Thoracic aorta (tissue), 2 donors: ENCODE results near the gene CPVL. TPM values are rescaled to one million over a fixed set of nuclear protein-coding genes. Genes with fewer than 3 reads are reported as not detected.
A peak's percentile ranks its signal among the peaks of the same experiment; 100 is the strongest.

Experiments used
- ATAC-seq: fragments of 150-250 bp; one replicate; pipeline ENCODE4 v1.8.0; 2017; ENCODE audit warnings: low read depth; ENCODE audit not compliant: insufficient number of reproducible peaks, low FRiP score
- DNase-seq: peaks from one replicate; pipeline ENCODE4 v3.0.0-alpha.2; 2020; ENCODE audit warnings: low spot score
- H3K27ac ChIP-seq, 2 donors: fragments of 200-600 bp; sonication (generic); 1 replicate in 1 of 2; 2 replicates in 1 of 2; pipeline ENCODE4 v1.5.1; 2016; ENCODE audit warnings: mild to moderate bottlenecking in 2 of 2, moderate library complexity in 2 of 2
- H3K27me3 ChIP-seq: fragments of 200-600 bp; sonication (generic); replicated peaks from 2 replicates; pipeline ENCODE4 v1.6.0; 2016; ENCODE audit warnings: mild to moderate bottlenecking; ENCODE audit not compliant: insufficient read depth
- H3K36me3 ChIP-seq: fragments of 200-600 bp; sonication (generic); one replicate; pipeline ENCODE4 v1.5.1; 2016
- H3K4me1 ChIP-seq, 2 donors: fragments of 200-600 bp; sonication (generic); 1 replicate in 1 of 2; 2 replicates in 1 of 2; pipeline versions ENCODE4 v1.5.1 to v1.6.0; 2016; ENCODE audit warnings: low read depth in 2 of 2, mild to moderate bottlenecking in 1 of 2; ENCODE audit not compliant: control insufficient read depth in 1 of 2
- H3K4me3 ChIP-seq: fragments of 200-600 bp; sonication (generic); 2 replicates; pipeline ENCODE4 v1.5.1; 2016; ENCODE audit warnings: mild to moderate bottlenecking
- H3K9me3 ChIP-seq: fragments of 200-600 bp; sonication (generic); 2 replicates; pipeline ENCODE4 v1.5.1; 2016
- CTCF ChIP-seq: fragments of 200-600 bp; sonication (generic); IDR thresholded peaks from one replicate; pipeline ENCODE4 v1.5.1; 2019; ENCODE audit warnings: antibody characterized with exemption
- total RNA-seq, 2 donors: library from RNA; depleted of rRNA; stranded (reverse); fragments of >200 nt; gene quantifications; one replicate each; pipeline versions ENCODE4 v1.1.0 to v1.2.3, GENCODE V29; 2016

CPVL gene
- total RNA-seq, 2 donors from 2014 or later: 21.0 to 22.9 TPM

DNA sequence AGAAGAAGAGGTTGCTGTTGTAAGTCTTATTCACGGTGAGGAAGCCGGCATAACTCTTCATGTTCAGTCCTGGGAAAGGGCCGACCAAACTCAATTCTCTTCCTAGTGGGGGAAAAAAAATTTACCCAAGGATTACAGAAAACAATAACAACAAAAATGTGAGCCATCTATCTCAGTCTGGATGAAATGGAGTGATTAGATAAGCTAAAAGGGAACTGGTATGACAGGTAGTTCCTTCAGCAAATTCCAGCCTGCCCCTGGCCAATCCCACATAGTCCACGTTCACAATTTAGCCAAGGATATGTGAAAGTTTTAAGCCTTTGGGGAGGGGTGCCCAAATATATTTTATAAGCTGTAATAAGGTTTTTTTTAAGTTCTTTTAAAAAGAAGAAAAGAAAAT is 33.6 kb downstream of the CPVL start:
- DNase-seq: no peak
- TF ChIP-seq CTCF: no peak
- ATAC-seq: no peak
- no peaks in the 10 kb centered on the region for H3K9me3 ChIP-seq
- H3K27ac ChIP-seq: no peak overlapping the region
- no peaks in the 10 kb centered on the region for H3K4me1 ChIP-seq
- H3K36me3 ChIP-seq: no peaks in the 10 kb centered on the region
- H3K4me3 ChIP-seq: no peak overlapping the region
- H3K27me3 ChIP-seq: no peaks in the 10 kb centered on the region

GRCh38 chr7:29109899-29110298 is 36.4 kb downstream of the CPVL start:
- Histone ChIP-seq H3K27ac (no peak overlapping the region), H3K9me3 (no peaks in the 10 kb centered on the region), H3K4me3 (no peak overlapping the region), H3K27me3 (no peaks in the 10 kb centered on the region), H3K36me3 (no peaks in the 10 kb centered on the region), H3K4me1 (no peaks in the 10 kb centered on the region)
- DNase-seq: no peak
- no peak for TF ChIP-seq CTCF
- peak; percentile 15 for ATAC-seq

DNA sequence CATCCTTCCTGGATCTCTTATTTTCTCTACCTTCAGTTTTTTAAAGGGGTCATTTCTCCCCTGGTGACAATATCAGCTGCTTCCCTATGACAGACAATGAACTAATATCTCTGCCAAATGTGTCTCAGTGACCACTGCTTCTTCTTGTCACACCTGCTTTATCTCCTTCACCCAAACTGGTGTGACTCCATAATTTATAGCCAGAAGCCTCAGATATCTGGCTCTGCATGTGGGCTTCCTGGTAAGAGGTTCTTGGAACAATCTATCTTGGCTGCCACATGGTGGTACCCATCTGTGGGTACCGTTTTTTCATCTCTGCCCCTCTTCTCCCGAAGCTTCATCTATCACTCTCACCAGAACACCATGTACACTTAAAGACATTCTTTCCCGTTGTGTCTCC is 37.0 kb downstream of the CPVL start:
- Histone ChIP-seq H3K36me3 (no peaks in the 10 kb centered on the region), H3K27ac (no peak overlapping the region)
- no peak for DNase-seq

DNA sequence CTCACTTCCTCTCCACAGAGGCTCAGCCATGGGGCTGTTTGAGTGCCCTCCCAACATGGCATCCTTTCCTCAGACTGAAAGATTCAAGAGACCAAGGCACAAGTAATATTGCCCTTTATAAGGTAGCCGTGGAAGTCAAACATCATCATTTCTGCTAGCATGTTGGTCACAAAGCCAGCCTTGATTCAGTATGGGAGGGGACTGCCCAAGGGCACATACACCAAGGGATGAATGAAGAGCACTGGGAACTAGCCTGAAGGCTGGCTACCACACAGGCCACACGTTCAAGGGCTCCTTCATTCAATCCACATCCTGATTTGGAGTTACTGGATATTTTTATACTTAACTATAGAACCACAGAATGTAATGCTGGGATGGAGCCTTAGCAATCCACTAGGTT is 39.3 kb downstream of the CPVL start:
- Histone ChIP-seq H3K4me3 (no peak overlapping the region), H3K36me3 (no peaks in the 10 kb centered on the region), H3K27ac (no peak overlapping the region), H3K27me3 (no peaks in the 10 kb centered on the region), H3K4me1 (no peaks in the 10 kb centered on the region), H3K9me3 (no peaks in the 10 kb centered on the region)
- DNase-seq (no peak), ATAC-seq (no peak)
- TF ChIP-seq CTCF: no peak

More for the DNA sequence above, 37.0 kb downstream of the CPVL start:
- TF ChIP-seq CTCF: no peak
- no peak for ATAC-seq
- Histone ChIP-seq H3K4me3 (no peak overlapping the region), H3K4me1 (no peaks in the 10 kb centered on the region), H3K9me3 (no peaks in the 10 kb centered on the region), H3K27me3 (no peaks in the 10 kb centered on the region)

DNA sequence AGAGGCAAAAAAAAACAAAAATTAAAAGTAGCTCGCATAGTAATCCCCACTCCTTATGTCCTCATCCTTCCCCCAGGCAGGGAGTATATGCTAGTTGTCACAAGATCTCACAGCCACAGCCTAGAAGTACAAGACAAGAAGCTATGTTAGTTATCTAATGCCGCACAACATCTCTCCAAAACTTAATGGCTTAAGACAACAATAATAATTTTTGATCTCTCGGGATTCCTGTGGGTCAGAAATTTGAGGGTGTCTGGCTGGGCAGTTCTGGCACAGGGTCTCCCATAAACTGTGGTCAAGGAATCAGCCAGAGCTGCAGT is 39.7 kb downstream of the CPVL start:
- DNase-seq: no peak
- TF ChIP-seq CTCF: peak; percentile 7
- Histone ChIP-seq H3K27ac (no peak overlapping the region), H3K4me3 (no peak overlapping the region), H3K4me1 (no peaks in the 10 kb centered on the region), H3K9me3 (no peaks in the 10 kb centered on the region), H3K27me3 (no peaks in the 10 kb centered on the region), H3K36me3 (no peaks in the 10 kb centered on the region)
- no peak for ATAC-seq
